Kidney (tissue), 14 donors: ENCODE measurements around the gene HINFP. TPM values are rescaled to one million over a fixed set of nuclear protein-coding genes. Genes with fewer than 3 reads are reported as not detected.

Experiments
- DNase-seq, 5 donors: peaks; one replicate each; pipeline ENCODE4 v3.0.0-alpha.2; 2013 to 2020
- FAIRE-seq: peaks from 2 replicates; lab custom pipeline; 2012; peaks lifted over from hg19 to GRCh38; lab: Jason Lieb, UNC
- H3K27ac ChIP-seq, 2 donors: one replicate each; pipeline ENCODE4 v1.7.0; 2013; ENCODE audit warnings: low read depth in 2 of 2, low read length in 2 of 2, inconsistent platforms in 1 of 2
- H3K27me3 ChIP-seq: one replicate; pipeline ENCODE4 v1.7.1; 2013; ENCODE audit warnings: low read length, inconsistent platforms; ENCODE audit not compliant: control insufficient read depth, insufficient read depth
- H3K36me3 ChIP-seq, 3 donors: one replicate each; pipeline versions ENCODE4 v1.7.0 to v1.7.1; 2013; ENCODE audit warnings: low read length in 3 of 3, control low read depth in 1 of 3, inconsistent platforms in 1 of 3; ENCODE audit not compliant: insufficient read depth in 3 of 3, control insufficient read depth in 2 of 3
- H3K4me1 ChIP-seq, 3 donors: one replicate each; pipeline versions ENCODE4 v1.7.0 to v1.7.1; 2013; ENCODE audit warnings: low read length in 3 of 3, inconsistent platforms in 1 of 3, low read depth in 1 of 3; ENCODE audit not compliant: control insufficient read depth in 2 of 3, insufficient read depth in 2 of 3
- H3K4me3 ChIP-seq, 3 donors: one replicate each; pipeline versions ENCODE4 v1.7.0 to v1.8.1; 2013; ENCODE audit warnings: low read length in 3 of 3, control low read depth in 1 of 3, inconsistent platforms in 1 of 3
- H3K9ac ChIP-seq, 3 donors: one replicate each; pipeline versions ENCODE4 v1.7.0 to v1.7.1; 2013; ENCODE audit warnings: low read length in 3 of 3, control low read depth in 1 of 3, inconsistent platforms in 1 of 3
- H3K9me3 ChIP-seq, 3 donors: one replicate each; pipeline versions ENCODE4 v1.7.0 to v1.7.1; 2013; ENCODE audit warnings: low read length in 3 of 3, control low read depth in 1 of 3, inconsistent platforms in 1 of 3; ENCODE audit not compliant: control insufficient read depth in 2 of 3, insufficient read depth in 1 of 3
- intact Hi-C: fragments of 100-400 bp; cut with DNase I; formaldehyde crosslinking; loops from one replicate; pipeline ENCODE4 v1.11.1; 2022
- polyA plus RNA-seq: library from polyadenylated mRNA; stranded (reverse); fragments of 350-450 nt; fragmentation: Illumina TruSeq; extraction: RNeasy Lipid Tissue Mini Kit (QIAGEN cat#74804); gene quantifications from one replicate; pipeline ENCODE4 v1.2.3, GENCODE V29; 2014; ENCODE audit warnings: low read depth, low replicate concordance; ENCODE audit not compliant: insufficient read depth
- total RNA-seq: library from RNA; stranded (reverse); fragmentation: NEBNext Ultra II Directional; extraction: Animal tissue kit (Norgen Biotek cat#: 25700); gene quantifications from one replicate; pipeline ENCODE4 v1.2.1, GENCODE V29; 2021
- TF ChIP-seq, protein P1 (sequence below): IDR thresholded peaks from 3 replicates; pipeline ENCODE4 v1.5.1; 2012; ENCODE audit warnings: mild to moderate bottlenecking, moderate library complexity, borderline replicate concordance; ENCODE audit not compliant: insufficient read depth; ENCODE audit errors: extremely low read depth
- donor health status: control.
- donor health status: control.
- donor health status: control.
- donor health status: control.
- donor health status: control.
- donor health status: DM: yes; HTN: yes; CAD: no.
- donor health status: Normal renal cell carcinoma (clear cell type).

Gene HINFP
- total and polyA plus RNA-seq, 2 donors from 2014 or later, result 14.5 to 29.1 TPM

DNA sequence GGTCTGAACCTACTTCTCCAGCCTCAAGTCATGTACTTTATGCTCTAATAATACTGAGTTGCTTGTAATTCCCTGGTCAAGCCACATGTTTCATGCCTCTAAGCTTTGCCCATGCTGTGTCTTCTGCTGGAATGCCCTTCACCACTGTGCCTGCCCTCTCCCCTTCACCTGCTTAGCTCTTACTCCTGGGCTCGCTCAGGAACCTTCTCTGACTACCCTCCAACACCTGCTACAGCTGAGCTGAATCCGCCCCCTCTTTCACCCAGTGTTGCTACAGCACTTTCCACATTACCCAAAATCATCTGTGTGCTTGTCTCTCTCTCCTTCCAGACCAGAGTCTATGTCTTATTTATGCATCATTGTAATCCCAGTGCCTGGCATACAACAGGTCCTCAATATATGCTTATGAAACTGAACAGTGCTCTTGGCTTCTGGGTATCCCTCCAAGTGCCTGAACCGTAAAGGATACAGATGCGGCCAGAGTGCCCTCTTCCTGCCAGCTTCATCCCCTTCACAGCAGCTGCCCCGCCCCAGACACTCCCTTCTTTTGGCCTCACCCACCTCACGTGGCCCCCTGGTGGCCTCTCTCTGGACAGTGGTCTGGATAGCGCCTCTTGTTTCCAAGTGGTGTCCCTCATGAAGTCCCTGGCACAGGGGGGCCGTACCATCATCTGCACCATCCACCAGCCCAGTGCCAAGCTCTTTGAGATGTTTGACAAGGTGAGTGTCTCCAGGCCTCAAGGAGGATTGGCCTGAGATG is 34.5 kb downstream of the HINFP start:
- Histone ChIP-seq H3K9ac (no peak overlapping the region), H3K36me3 (no peaks in the 10 kb centered on the region), H3K27ac (no peak overlapping the region), H3K9me3 (no peaks in the 10 kb centered on the region), H3K4me3 (no peak overlapping the region), H3K4me1 (no peaks in the 10 kb centered on the region), H3K27me3 (no peaks in the 10 kb centered on the region)
- peak in 1 of 5 donors; percentile 22 for DNase-seq
- intact Hi-C loops, result no loop called here
- TF ChIP-seq, protein P1, sequence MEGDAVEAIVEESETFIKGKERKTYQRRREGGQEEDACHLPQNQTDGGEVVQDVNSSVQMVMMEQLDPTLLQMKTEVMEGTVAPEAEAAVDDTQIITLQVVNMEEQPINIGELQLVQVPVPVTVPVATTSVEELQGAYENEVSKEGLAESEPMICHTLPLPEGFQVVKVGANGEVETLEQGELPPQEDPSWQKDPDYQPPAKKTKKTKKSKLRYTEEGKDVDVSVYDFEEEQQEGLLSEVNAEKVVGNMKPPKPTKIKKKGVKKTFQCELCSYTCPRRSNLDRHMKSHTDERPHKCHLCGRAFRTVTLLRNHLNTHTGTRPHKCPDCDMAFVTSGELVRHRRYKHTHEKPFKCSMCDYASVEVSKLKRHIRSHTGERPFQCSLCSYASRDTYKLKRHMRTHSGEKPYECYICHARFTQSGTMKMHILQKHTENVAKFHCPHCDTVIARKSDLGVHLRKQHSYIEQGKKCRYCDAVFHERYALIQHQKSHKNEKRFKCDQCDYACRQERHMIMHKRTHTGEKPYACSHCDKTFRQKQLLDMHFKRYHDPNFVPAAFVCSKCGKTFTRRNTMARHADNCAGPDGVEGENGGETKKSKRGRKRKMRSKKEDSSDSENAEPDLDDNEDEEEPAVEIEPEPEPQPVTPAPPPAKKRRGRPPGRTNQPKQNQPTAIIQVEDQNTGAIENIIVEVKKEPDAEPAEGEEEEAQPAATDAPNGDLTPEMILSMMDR, result no peak
- no peak for FAIRE-seq

GRCh38 chr11:119156496-119156895 is 35.1 kb downstream of the HINFP start:
- no peaks in the 10 kb centered on the region for H3K4me1 ChIP-seq
- no peak overlapping the region for H3K9ac ChIP-seq
- H3K27ac ChIP-seq, result no peak overlapping the region
- H3K9me3 ChIP-seq, result no peaks in the 10 kb centered on the region
- FAIRE-seq, result no peak
- DNase-seq, result no peak
- H3K36me3 ChIP-seq, result no peaks in the 10 kb centered on the region
- H3K27me3 ChIP-seq, result no peaks in the 10 kb centered on the region
- intact Hi-C loops, result no loop called here
- TF ChIP-seq, protein P1, result no peak
- no peak overlapping the region for H3K4me3 ChIP-seq

DNA sequence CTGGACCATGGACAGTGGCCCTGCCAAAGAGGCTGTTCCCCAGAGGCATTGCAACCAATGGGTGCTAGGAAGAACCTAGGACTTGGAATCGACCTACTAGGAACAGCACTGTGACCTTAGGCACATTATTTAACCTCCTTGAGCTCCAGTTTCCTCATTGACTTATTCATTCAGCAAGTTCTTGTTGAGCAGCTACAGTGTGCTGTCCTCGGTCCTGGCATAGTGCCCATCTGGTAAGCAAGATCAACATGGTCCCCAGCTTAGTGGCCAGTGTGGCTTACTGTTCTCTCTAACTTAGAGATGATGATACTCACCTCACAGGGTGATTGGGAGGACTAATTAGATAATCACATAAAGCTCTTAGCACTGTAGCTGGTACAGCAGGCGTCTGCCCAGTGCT is 35.7 kb downstream of the HINFP start:
- Histone ChIP-seq H3K27ac (no peak overlapping the region), H3K9me3 (no peaks in the 10 kb centered on the region), H3K27me3 (no peaks in the 10 kb centered on the region), H3K4me3 (no peak overlapping the region), H3K4me1 (no peaks in the 10 kb centered on the region), H3K36me3 (no peaks in the 10 kb centered on the region), H3K9ac (no peak overlapping the region)
- TF ChIP-seq, protein P1, result no peak
- FAIRE-seq (no peak), DNase-seq (no peak)
- intact Hi-C loops, result no loop called here
